NCI-H460 (cell line): ENCODE results near the gene SMARCA2. TPM values are rescaled to one million over a fixed set of nuclear protein-coding genes. Genes with fewer than 3 reads are reported as not detected.
A peak's percentile ranks its signal among the peaks of the same experiment; 100 is the strongest.

Source experiments
- DNase-seq: peaks from one replicate; pipeline ENCODE4 v3.0.0-alpha.2; 2016; ENCODE audit warnings: low read depth; ENCODE audit errors: extremely low read depth
- total RNA-seq: library from RNA; depleted of rRNA; stranded (reverse); fragments of >200 nt; shearing (Covaris generic); gene quantifications from 2 replicates; pipeline ENCODE4 v1.2.3, GENCODE V29; 2014

SMARCA2 gene
- total RNA-seq, 1 experiment from 2014 or later = 28.5 TPM

GRCh38 chr9:2086971-2087370 is 71.8 kb downstream of the SMARCA2 start:
- no peak for DNase-seq

GRCh38 chr9:2087500-2088313 is 72.6 kb downstream of the SMARCA2 start:
- peak; percentile 26 for DNase-seq

GRCh38 chr9:2093920-2094597 is 78.9 kb downstream of the SMARCA2 start:
- no peak for DNase-seq

GRCh38 chr9:2096376-2096970 is 81.3 kb downstream of the SMARCA2 start:
- no peak for DNase-seq

- no peak for DNase-seq
Measured at GRCh38 chr9:2106666-2107065, 91.5 kb downstream of the SMARCA2 start.

- DNase-seq = no peak
Measured at GRCh38 chr9:2107906-2108451, 92.8 kb downstream of the SMARCA2 start.

GRCh38 chr9:2109069-2109650 is 94.0 kb downstream of the SMARCA2 start:
- no peak for DNase-seq

GRCh38 chr9:2110036-2110435 is 94.9 kb downstream of the SMARCA2 start:
- DNase-seq = no peak

- DNase-seq = peak; percentile 1
Measured at GRCh38 chr9:2116073-2116472, 100.9 kb downstream of the SMARCA2 start.

GRCh38 chr9:2117527-2117926 is 102.4 kb downstream of the SMARCA2 start:
- no peak for DNase-seq

- no peak for DNase-seq
Measured at GRCh38 chr9:2119566-2119965, 104.4 kb downstream of the SMARCA2 start.

GRCh38 chr9:2120926-2121689 is 106.0 kb downstream of the SMARCA2 start:
- DNase-seq = no peak

GRCh38 chr9:2122299-2122698 is 107.2 kb downstream of the SMARCA2 start:
- DNase-seq = no peak

- no peak for DNase-seq
Measured at GRCh38 chr9:2125906-2126305, 110.8 kb downstream of the SMARCA2 start.

GRCh38 chr9:2126331-2126803 is 111.2 kb downstream of the SMARCA2 start:
- DNase-seq = no peak

GRCh38 chr9:2127486-2127885 is 112.3 kb downstream of the SMARCA2 start:
- no peak for DNase-seq

- no peak for DNase-seq
Measured at GRCh38 chr9:2128141-2128540, 113.0 kb downstream of the SMARCA2 start.

GRCh38 chr9:2128618-2129017 is 113.5 kb downstream of the SMARCA2 start:
- DNase-seq = no peak

- no peak for DNase-seq
Measured at GRCh38 chr9:2130941-2131340, 115.8 kb downstream of the SMARCA2 start.

GRCh38 chr9:2132484-2133082 is 117.4 kb downstream of the SMARCA2 start:
- DNase-seq = peak; percentile 19
